SHP77 (cell line): ENCODE measurements around the gene ATP10A.

ENCODE experiments used
- DNase-seq, 2 experiments: peaks; one replicate each; lab custom pipeline; 2025; lab: John Stamatoyannopoulos, UW

Gene ATP10A

GRCh38 chr15:25793354-25794050 lies 69.6 kb downstream of the ATP10A start:
- DNase-seq = no peak

GRCh38 chr15:25792128-25792527 lies 71.0 kb downstream of the ATP10A start:
- DNase-seq = no peak

GRCh38 chr15:25790000-25790660 lies 73.0 kb downstream of the ATP10A start:
- no peak for DNase-seq

GRCh38 chr15:25789616-25789999 lies 73.5 kb downstream of the ATP10A start:
- DNase-seq = no peak

GRCh38 chr15:25789211-25789610 lies 73.9 kb downstream of the ATP10A start:
- no peak for DNase-seq

GRCh38 chr15:25787855-25788520 lies 75.1 kb downstream of the ATP10A start:
- no peak for DNase-seq

GRCh38 chr15:25787381-25787780 lies 75.7 kb downstream of the ATP10A start:
- no peak for DNase-seq

- no peak for DNase-seq
Measured at GRCh38 chr15:25786040-25786439, 77.1 kb downstream of the ATP10A start.

- DNase-seq = no peak
Measured at GRCh38 chr15:25785641-25786025, 77.5 kb downstream of the ATP10A start.

GRCh38 chr15:25784876-25785640 lies 78.1 kb downstream of the ATP10A start:
- no peak for DNase-seq

- DNase-seq = no peak
Measured at GRCh38 chr15:25783607-25784540, 79.3 kb downstream of the ATP10A start.

GRCh38 chr15:25783134-25783533 lies 80.0 kb downstream of the ATP10A start:
- DNase-seq = no peak

- DNase-seq = no peak
Measured at GRCh38 chr15:25780479-25781255, 82.5 kb downstream of the ATP10A start.

GRCh38 chr15:25778161-25778560 lies 85.0 kb downstream of the ATP10A start:
- DNase-seq = no peak

- DNase-seq = no peak
Measured at GRCh38 chr15:25777037-25777436, 86.1 kb downstream of the ATP10A start.

- DNase-seq = no peak
Measured at GRCh38 chr15:25776071-25776746, 86.9 kb downstream of the ATP10A start.

- no peak for DNase-seq
Measured at GRCh38 chr15:25775317-25775912, 87.7 kb downstream of the ATP10A start.

- no peak for DNase-seq
Measured at GRCh38 chr15:25774871-25775270, 88.3 kb downstream of the ATP10A start.

- DNase-seq = no peak
Measured at GRCh38 chr15:25773248-25773647, 89.9 kb downstream of the ATP10A start.

GRCh38 chr15:25772500-25772899 lies 90.6 kb downstream of the ATP10A start:
- DNase-seq = no peak
